DOHH2 (cell line): ENCODE data around the gene POLR2I.

Source experiments
- H3F3A ChIP-seq: fragments of 200-600 bp; sonication (generic), shearing (Covaris generic); 2 replicates; pipeline ENCODE4 v1.6.0; 2016; ENCODE audit warnings: antibody characterized with exemption, mild to moderate bottlenecking; ENCODE audit not compliant: control insufficient read depth, insufficient read depth
- H3K27ac ChIP-seq: fragments of 200-600 bp; sonication (generic); 2 replicates; pipeline ENCODE4 v1.5.1; 2014; ENCODE audit warnings: low read depth, mild to moderate bottlenecking, low read length, moderate library complexity
- H3K27me3 ChIP-seq: fragments of 200-600 bp; sonication (generic); 2 replicates; pipeline ENCODE4 v1.6.1; 2014; ENCODE audit warnings: mild to moderate bottlenecking, low read length, mixed read lengths; ENCODE audit not compliant: control insufficient read depth
- H3K36me3 ChIP-seq: fragments of 200-600 bp; sonication (generic); 2 replicates; pipeline ENCODE4 v1.6.1; 2014; ENCODE audit warnings: mild to moderate bottlenecking, low read length, moderate library complexity, mixed read lengths; ENCODE audit not compliant: control insufficient read depth
- H3K4me1 ChIP-seq: fragments of 200-600 bp; sonication (generic); 2 replicates; pipeline ENCODE4 v1.6.1; 2014; ENCODE audit warnings: mild to moderate bottlenecking, low read length, mixed read lengths; ENCODE audit not compliant: control insufficient read depth
- H3K4me2 ChIP-seq: fragments of 200-600 bp; sonication (generic); 2 replicates; pipeline ENCODE4 v1.6.0; 2014; ENCODE audit warnings: mild to moderate bottlenecking, low read length, moderate library complexity
- H3K4me3 ChIP-seq: fragments of 200-600 bp; sonication (generic); 2 replicates; pipeline ENCODE4 v1.5.1; 2014; ENCODE audit warnings: mild to moderate bottlenecking, low read length, mixed read lengths
- H3K79me2 ChIP-seq: fragments of 200-600 bp; sonication (generic); 2 replicates; pipeline ENCODE4 v1.6.1; 2014; ENCODE audit warnings: mild to moderate bottlenecking, low read length, mixed read lengths; ENCODE audit not compliant: control insufficient read depth
- H3K9me2 ChIP-seq: fragments of 200-600 bp; sonication (generic); replicated peaks from 2 replicates; pipeline ENCODE4 v1.6.1; 2014; ENCODE audit warnings: mild to moderate bottlenecking, low read length, mixed read lengths; ENCODE audit not compliant: control insufficient read depth
- H3K9me3 ChIP-seq: fragments of 200-600 bp; sonication (generic); 2 replicates; pipeline ENCODE4 v1.6.1; 2014; ENCODE audit warnings: antibody characterized with exemption, low read length, mixed read lengths; ENCODE audit not compliant: control insufficient read depth, insufficient read depth
- H4K20me1 ChIP-seq: fragments of 200-600 bp; sonication (generic); 2 replicates; pipeline ENCODE4 v1.6.0; 2014; ENCODE audit warnings: low read depth, mild to moderate bottlenecking, antibody characterized with exemption, low read length, moderate library complexity; ENCODE audit not compliant: control insufficient read depth, insufficient read depth
- EZH2phosphoT487 ChIP-seq: fragments of 200-600 bp; sonication (generic); IDR thresholded peaks from 2 replicates; pipeline ENCODE4 v1.6.1; 2017; ENCODE audit warnings: borderline replicate concordance, mild to moderate bottlenecking, antibody characterized with exemption, low read length, moderate library complexity, mixed read lengths
- TF ChIP-seq, protein P1 (sequence below): fragments of 200-600 bp; sonication (generic); IDR thresholded peaks from one replicate; pipeline ENCODE4 v1.5.1; 2014; ENCODE audit warnings: antibody characterized with exemption, mild to moderate bottlenecking, low read depth, low read length; ENCODE audit not compliant: poor library complexity, severe bottlenecking

The POLR2I gene

DNA sequence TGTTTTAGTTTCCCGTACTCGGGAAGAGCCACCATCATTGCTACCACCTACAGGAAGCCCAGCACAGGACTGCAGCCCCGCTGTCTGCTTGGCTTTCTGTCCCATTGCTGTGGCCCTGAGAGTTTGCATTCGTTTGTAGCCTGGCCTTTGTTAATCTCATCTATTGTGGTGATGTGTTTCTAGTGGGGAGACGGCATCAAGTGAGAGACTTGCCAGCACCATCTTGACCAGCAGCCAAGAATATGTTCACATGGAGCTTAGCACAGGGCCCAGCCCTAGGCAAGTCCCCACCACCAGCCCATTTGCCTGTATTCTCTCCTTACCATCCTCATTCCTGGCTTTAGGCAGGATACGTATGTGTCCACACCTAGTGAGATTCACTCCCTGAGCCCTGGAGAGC lies 21.0 kb downstream of the POLR2I start:
- H3K4me3 ChIP-seq, result no peak overlapping the region
- H3K9me2 ChIP-seq, result no peaks in the 10 kb centered on the region
- no peaks in the 10 kb centered on the region for H4K20me1 ChIP-seq
- H3K27ac ChIP-seq, result no peak overlapping the region
- H3K79me2 ChIP-seq, result no peaks in the 10 kb centered on the region
- H3K9me3 ChIP-seq, result no peaks in the 10 kb centered on the region
- peaks cover 70% of the 10 kb centered on the region for H3K36me3 ChIP-seq
- H3F3A ChIP-seq, result no peaks in the 10 kb centered on the region
- TF ChIP-seq, protein P1, sequence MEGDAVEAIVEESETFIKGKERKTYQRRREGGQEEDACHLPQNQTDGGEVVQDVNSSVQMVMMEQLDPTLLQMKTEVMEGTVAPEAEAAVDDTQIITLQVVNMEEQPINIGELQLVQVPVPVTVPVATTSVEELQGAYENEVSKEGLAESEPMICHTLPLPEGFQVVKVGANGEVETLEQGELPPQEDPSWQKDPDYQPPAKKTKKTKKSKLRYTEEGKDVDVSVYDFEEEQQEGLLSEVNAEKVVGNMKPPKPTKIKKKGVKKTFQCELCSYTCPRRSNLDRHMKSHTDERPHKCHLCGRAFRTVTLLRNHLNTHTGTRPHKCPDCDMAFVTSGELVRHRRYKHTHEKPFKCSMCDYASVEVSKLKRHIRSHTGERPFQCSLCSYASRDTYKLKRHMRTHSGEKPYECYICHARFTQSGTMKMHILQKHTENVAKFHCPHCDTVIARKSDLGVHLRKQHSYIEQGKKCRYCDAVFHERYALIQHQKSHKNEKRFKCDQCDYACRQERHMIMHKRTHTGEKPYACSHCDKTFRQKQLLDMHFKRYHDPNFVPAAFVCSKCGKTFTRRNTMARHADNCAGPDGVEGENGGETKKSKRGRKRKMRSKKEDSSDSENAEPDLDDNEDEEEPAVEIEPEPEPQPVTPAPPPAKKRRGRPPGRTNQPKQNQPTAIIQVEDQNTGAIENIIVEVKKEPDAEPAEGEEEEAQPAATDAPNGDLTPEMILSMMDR, result no peak
- no peak for TF ChIP-seq EZH2phosphoT487
- H3K4me2 ChIP-seq, result no peak overlapping the region
- no peaks in the 10 kb centered on the region for H3K4me1 ChIP-seq
- H3K27me3 ChIP-seq, result no peaks in the 10 kb centered on the region

DNA sequence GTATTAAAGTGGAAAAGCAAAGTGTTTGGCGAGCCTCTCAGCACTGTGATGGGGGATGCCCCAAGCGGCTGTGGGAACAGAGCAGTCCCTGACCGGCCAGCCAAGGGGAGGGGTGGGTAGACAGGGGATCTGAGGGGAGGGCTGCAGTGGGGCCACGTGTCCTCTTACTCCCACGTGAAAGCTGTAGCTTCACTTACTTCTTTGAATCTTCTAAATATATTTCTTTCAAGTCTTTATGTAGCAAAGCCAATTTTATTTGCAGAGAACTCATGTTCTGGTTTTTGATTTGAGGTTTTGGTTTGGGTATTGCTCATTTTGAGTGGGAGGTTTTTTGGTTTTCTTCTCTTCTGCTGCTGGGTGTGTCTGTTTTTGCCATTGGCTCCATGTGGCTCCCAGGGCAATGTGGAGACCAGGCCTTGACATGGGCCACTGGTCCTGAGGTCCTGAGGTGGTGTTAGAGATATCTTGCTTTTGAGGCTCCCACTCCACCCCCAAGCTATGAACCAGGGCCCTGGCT lies 21.5 kb downstream of the POLR2I start:
- H3K4me1 ChIP-seq, result no peaks in the 10 kb centered on the region
- peaks cover 72% of the 10 kb centered on the region for H3K36me3 ChIP-seq
- H3F3A ChIP-seq, result no peaks in the 10 kb centered on the region
- no peak for TF ChIP-seq EZH2phosphoT487
- TF ChIP-seq, protein P1, result no peak
- no peaks in the 10 kb centered on the region for H4K20me1 ChIP-seq
- no peak overlapping the region for H3K27ac ChIP-seq
- no peaks in the 10 kb centered on the region for H3K27me3 ChIP-seq
- H3K79me2 ChIP-seq, result no peaks in the 10 kb centered on the region
- H3K9me2 ChIP-seq, result no peaks in the 10 kb centered on the region
- no peaks in the 10 kb centered on the region for H3K9me3 ChIP-seq
- H3K4me3 ChIP-seq, result no peak overlapping the region
- H3K4me2 ChIP-seq, result no peak overlapping the region

DNA sequence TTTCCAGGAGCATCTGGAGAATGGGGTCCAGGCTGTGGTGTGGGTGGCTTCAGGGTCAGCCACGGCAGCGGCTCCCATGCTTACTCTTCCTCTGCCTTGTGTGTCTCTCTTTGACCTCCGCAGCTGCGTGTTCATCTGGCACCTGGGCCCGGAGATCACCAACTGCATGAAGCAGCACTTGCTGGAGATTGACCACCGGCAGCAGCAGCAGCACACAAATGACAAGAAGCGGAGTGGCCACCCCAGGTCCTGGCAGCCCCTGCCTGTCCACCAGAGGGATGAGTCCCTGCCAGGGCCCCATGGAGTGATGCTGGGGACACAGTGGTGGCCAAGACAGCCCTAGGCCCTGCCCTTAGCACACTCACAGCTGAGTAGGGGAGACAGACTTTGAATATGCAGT lies 22.1 kb downstream of the POLR2I start:
- no peak overlapping the region for H3K27ac ChIP-seq

More for the DNA sequence above, 22.1 kb downstream of the POLR2I start:
- Histone ChIP-seq H3K9me3 (no peaks in the 10 kb centered on the region), H3K4me1 (no peaks in the 10 kb centered on the region), H3K9me2 (no peaks in the 10 kb centered on the region), H3F3A (no peaks in the 10 kb centered on the region), H4K20me1 (no peaks in the 10 kb centered on the region), H3K36me3 (peaks cover 77% of the 10 kb centered on the region), H3K79me2 (no peaks in the 10 kb centered on the region), H3K27me3 (no peaks in the 10 kb centered on the region), H3K4me2 (no peak overlapping the region), H3K4me3 (no peak overlapping the region)
- TF ChIP-seq, protein P1, result no peak
- TF ChIP-seq EZH2phosphoT487, result no peak
